ENCODE results near the gene PCNA. TPM values are rescaled to one million over a fixed set of nuclear protein-coding genes. Genes with fewer than 3 reads are reported as not detected.
A peak's percentile ranks its signal among the peaks of the same experiment; 100 is the strongest.

Gene PCNA
- total RNA-seq, 1 experiment from 2014 or later: 274 TPM

GRCh38 chr20:5074232-5074674, 45.5 kb downstream of the PCNA start:
- no peak overlapping the region for H3K23ac ChIP-seq (ENCODE audit: insufficient read length, low read depth, low read length)
- no peaks in the 10 kb centered on the region for H3K4me1 ChIP-seq (ENCODE audit: insufficient read depth, low read length)
- Mint-ChIP-seq H3K36me3 (ENCODE audit: insufficient read depth in 1 of 3, low read depth in 3 of 3) (no peaks in the 10 kb centered on the region), H3K27me3 (ENCODE audit: low read depth) (peaks cover 2% of the 10 kb centered on the region; the same call in 1 of the 2 replicates), H3K27ac (peak overlapping the region in 1 of 3 experiments; percentile 34; a peak in 1 of 7 replicates), H3K4me3 (no peak overlapping the region; a peak in 1 of 5 replicates), H3K9me3 (no peaks in the 10 kb centered on the region), H3K4me1 (peaks cover 11 to 12% of the 10 kb centered on the region in 2 experiments)
- no CpG with 5 or more reads among the region's 3 CpGs for WGBS (ENCODE audit: extremely low coverage, insufficient read length, low lambda C conversion rate)
- no peak overlapping the region for H3K4ac ChIP-seq (ENCODE audit: low read depth, low read length)
- no peak overlapping the region for H4K5ac ChIP-seq (ENCODE audit: insufficient read length, low read depth, low read length)
- no peak overlapping the region for H3K9ac ChIP-seq (ENCODE audit: extremely low read depth, insufficient read length, low read length)
- no peak for DNase-seq
- H3K56ac ChIP-seq (ENCODE audit: insufficient read length, low read depth, low read length): no peak overlapping the region
- H3T11ph ChIP-seq (ENCODE audit: low read length): no peak overlapping the region
- no peaks in the 10 kb centered on the region for H4K20me1 ChIP-seq (ENCODE audit: control insufficient read depth, insufficient read depth, insufficient read length)
- no peak overlapping the region for H2BK120ac ChIP-seq (ENCODE audit: low read depth, low read length, poor library complexity, severe bottlenecking)
- H3K4me2 ChIP-seq (ENCODE audit: insufficient read depth, insufficient read length, low read length): no peak overlapping the region
- no peak overlapping the region for H2BK15ac ChIP-seq (ENCODE audit: low read depth, low read length)
- H3K14ac ChIP-seq (ENCODE audit: insufficient read depth, low read length): no peak overlapping the region
- TF ChIP-seq CTCF (conservative IDR thresholded peaks at IDR 0.05): no peak
- H3K18ac ChIP-seq (ENCODE audit: insufficient read length, low read depth, low read length): no peak overlapping the region
- no peak overlapping the region for H2AK5ac ChIP-seq (ENCODE audit: insufficient read length, low read length)
- H3K27me3 ChIP-seq (ENCODE audit: insufficient read depth, low read length): no peaks in the 10 kb centered on the region
- no peak overlapping the region for H2BK5ac ChIP-seq (ENCODE audit: insufficient read length, low read length)
- no peaks in the 10 kb centered on the region for H3K9me3 ChIP-seq (ENCODE audit: control insufficient read depth, low read depth, low read length)
- H2BK12ac ChIP-seq (ENCODE audit: insufficient read length, low read depth, low read length): no peak overlapping the region
- H3K23me2 ChIP-seq (ENCODE audit: insufficient read length, low read depth, low read length, poor library complexity, severe bottlenecking): no peaks in the 10 kb centered on the region
- H4K8ac ChIP-seq (replicated peaks; ENCODE audit: insufficient read length, low read depth, low read length): no peak overlapping the region
- H2BK20ac ChIP-seq (ENCODE audit: low read depth, low read length, poor library complexity, severe bottlenecking): no peak overlapping the region
- H3K27ac ChIP-seq (ENCODE audit: insufficient read length, low read depth, low read length): no peak overlapping the region
- H3K79me1 ChIP-seq (ENCODE audit: insufficient read depth, low read depth, low read length, poor library complexity, severe bottlenecking): no peaks in the 10 kb centered on the region
- no peak overlapping the region for H4K91ac ChIP-seq (ENCODE audit: insufficient read length, low read depth, low read length)
- H2AFZ ChIP-seq (ENCODE audit: low read length): no peak overlapping the region
- no peaks in the 10 kb centered on the region for H3K79me2 ChIP-seq (ENCODE audit: insufficient read depth, low read length)

Data from H9 (cell line).